IPS-18c (cell line): Measurements from ENCODE around the gene C4BPB.

Experiments
- H3K4me3 ChIP-seq: 2 replicates; pipeline ENCODE4 v1.7.0; 2013; ENCODE audit warnings: low read depth, mild to moderate bottlenecking, low read length, moderate library complexity; ENCODE audit not compliant: insufficient read depth
- H3K9me3 ChIP-seq: one replicate; pipeline ENCODE4 v1.6.1; 2013; ENCODE audit warnings: mild to moderate bottlenecking, low read length, moderate library complexity; ENCODE audit not compliant: control insufficient read depth, insufficient read depth

Gene C4BPB

GRCh38 chr1:207103892-207104373 is 15.3 kb downstream of the C4BPB start, which contains the start of gene C4BPA:
Gene C4BPA, plus strand, starts transcription at chr1:207104233. Its CDS starts 8,793 bp downstream, at chr1:207113026.
- H3K9me3 ChIP-seq, result peaks cover 6% of the 10 kb centered on the region
- H3K4me3 ChIP-seq, result no peak within 1 kb of the TSS

GRCh38 chr1:207109004-207109403 is 20.3 kb downstream of the C4BPB start:
- no peak overlapping the region for H3K4me3 ChIP-seq
- H3K9me3 ChIP-seq, result no peaks in the 10 kb centered on the region

- H3K9me3 ChIP-seq, result no peaks in the 10 kb centered on the region
- no peak overlapping the region for H3K4me3 ChIP-seq
These were observed 24.1 kb downstream of the C4BPB start for GRCh38 chr1:207112616-207113296.

DNA sequence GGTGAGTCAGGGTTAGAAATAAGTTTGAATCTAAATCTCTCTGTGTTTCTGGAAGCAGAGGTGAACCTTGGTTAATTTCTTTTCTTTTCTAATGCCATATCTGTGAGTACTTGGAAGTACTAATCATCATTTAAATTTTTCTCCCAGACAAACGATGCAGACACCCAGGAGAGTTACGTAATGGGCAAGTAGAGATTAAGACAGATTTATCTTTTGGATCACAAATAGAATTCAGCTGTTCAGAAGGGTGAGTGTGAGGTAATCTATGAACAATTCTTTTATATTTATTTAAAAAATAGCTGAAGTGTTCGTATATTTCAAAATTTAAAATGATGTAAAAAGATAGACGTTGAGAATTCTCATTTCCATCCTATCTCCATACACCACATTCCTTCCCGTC is 26.6 kb downstream of the C4BPB start:
- Histone ChIP-seq H3K4me3 (no peak overlapping the region), H3K9me3 (no peaks in the 10 kb centered on the region)

DNA sequence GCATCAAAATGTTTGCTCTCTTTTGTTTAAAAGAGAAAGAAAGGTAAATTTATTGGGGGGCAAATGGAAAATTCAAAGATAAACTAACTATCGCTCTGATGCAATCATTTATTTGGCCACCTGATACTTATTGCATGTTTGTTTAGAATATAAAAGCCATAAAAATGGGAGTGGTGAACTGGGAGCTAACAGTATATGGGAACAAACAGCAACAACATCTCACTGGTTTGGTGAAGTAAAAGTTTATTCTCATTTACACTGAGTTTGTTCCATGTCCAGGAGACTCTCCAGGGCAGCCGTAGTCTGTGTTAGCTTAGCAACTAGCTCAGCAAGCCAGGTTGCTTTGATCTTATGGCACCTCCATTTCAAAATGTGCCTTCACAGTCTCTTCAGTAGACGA is 35.7 kb downstream of the C4BPB start:
- no peak overlapping the region for H3K4me3 ChIP-seq
- no peaks in the 10 kb centered on the region for H3K9me3 ChIP-seq

- no peaks in the 10 kb centered on the region for H3K9me3 ChIP-seq
- no peak overlapping the region for H3K4me3 ChIP-seq
These were observed 39.8 kb downstream of the C4BPB start for GRCh38 chr1:207128336-207128921.

- Histone ChIP-seq H3K4me3 (no peak overlapping the region), H3K9me3 (no peaks in the 10 kb centered on the region)
These were observed 40.4 kb downstream of the C4BPB start for GRCh38 chr1:207129053-207129452.

DNA sequence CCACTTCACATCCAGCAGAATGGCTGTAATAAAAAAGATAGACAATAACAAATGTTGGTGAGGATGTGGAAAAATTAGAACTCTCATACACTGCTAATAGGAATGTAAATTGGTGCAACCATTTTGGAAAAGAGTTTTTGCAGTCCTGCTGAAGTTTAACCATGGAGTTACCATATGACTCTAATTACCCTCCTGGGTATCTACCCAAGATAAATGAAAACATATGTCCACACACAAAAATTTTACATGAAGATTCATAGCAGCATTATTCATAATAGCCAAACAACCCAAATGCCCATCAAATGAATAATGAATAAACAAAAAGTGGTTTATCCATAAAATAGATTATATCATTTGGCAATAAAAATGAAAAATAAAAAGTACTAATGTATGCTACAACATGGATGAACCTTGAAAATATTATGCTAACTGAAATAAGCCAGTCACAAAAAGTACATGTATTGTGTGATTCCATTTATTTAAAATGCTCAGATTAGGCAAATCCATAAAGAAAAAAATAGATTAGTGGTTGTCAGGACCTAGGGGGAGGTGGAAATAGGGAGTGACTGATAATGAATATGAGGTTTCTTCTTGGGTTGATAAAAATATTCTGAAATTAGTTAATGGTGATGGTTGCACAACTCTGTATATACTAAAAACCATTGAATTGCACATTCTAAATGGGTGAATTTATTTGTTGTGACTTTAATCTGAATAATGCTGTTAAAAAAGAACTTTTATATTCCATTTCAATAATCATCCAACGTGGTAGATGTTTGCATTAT is 41.8 kb downstream of the C4BPB start:
- Histone ChIP-seq H3K4me3 (no peak overlapping the region), H3K9me3 (no peaks in the 10 kb centered on the region)

GRCh38 chr1:207131163-207131562 is 42.5 kb downstream of the C4BPB start:
- Histone ChIP-seq H3K4me3 (no peak overlapping the region), H3K9me3 (no peaks in the 10 kb centered on the region)

GRCh38 chr1:207134581-207134980 is 45.9 kb downstream of the C4BPB start:
- H3K9me3 ChIP-seq, result no peaks in the 10 kb centered on the region
- H3K4me3 ChIP-seq, result no peak overlapping the region

- Histone ChIP-seq H3K4me3 (no peak overlapping the region), H3K9me3 (no peaks in the 10 kb centered on the region)
These were observed 51.0 kb downstream of the C4BPB start for GRCh38 chr1:207139616-207140015.

DNA sequence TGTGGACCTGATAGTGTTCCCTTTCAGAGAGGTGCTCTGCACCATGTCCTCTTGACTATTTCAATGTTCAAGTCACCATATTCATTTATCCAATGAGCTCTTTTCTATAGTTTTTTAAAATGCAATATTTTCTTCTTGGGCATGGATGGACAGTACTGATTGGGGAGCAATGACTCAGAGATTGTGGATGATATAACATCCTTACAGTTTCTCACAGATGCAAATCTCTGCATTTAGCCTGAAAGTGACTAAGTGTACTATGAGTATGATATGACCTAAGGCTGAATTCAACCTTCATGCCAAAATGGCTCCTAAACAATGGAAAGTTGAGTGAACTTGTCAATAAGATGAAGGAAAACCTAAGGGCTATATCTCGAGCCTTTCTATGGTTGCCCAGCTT is 51.9 kb downstream of the C4BPB start:
- H3K4me3 ChIP-seq, result no peak overlapping the region

GRCh38 chr1:207145401-207146058 is 56.9 kb downstream of the C4BPB start:
- no peak overlapping the region for H3K4me3 ChIP-seq
- no peaks in the 10 kb centered on the region for H3K9me3 ChIP-seq

More for the DNA sequence above, 51.9 kb downstream of the C4BPB start:
- no peaks in the 10 kb centered on the region for H3K9me3 ChIP-seq
